Measurements from ENCODE around the gene UCHL5.

DNA sequence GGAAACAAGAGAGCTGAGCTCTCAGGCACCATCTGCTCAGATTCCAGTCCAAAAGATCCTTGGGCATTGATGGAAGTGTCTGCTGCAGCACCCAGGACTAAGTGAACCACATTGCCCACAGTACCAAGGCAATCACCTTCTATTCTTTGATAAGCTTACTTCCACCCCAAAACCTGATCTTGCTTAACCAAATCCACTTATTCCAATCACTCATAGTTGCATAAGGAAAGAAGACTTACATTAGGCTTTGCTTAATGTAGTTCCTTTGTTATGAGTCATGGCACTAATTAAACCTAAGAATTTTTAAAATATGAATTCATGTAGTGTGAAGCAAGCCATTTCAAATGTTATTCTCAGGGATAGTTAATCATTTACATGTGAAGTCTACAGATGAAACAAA, 84.5 kb downstream of the UCHL5 start:
- TF ChIP-seq, protein P1, sequence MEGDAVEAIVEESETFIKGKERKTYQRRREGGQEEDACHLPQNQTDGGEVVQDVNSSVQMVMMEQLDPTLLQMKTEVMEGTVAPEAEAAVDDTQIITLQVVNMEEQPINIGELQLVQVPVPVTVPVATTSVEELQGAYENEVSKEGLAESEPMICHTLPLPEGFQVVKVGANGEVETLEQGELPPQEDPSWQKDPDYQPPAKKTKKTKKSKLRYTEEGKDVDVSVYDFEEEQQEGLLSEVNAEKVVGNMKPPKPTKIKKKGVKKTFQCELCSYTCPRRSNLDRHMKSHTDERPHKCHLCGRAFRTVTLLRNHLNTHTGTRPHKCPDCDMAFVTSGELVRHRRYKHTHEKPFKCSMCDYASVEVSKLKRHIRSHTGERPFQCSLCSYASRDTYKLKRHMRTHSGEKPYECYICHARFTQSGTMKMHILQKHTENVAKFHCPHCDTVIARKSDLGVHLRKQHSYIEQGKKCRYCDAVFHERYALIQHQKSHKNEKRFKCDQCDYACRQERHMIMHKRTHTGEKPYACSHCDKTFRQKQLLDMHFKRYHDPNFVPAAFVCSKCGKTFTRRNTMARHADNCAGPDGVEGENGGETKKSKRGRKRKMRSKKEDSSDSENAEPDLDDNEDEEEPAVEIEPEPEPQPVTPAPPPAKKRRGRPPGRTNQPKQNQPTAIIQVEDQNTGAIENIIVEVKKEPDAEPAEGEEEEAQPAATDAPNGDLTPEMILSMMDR (IDR thresholded peaks at IDR 0.05): no peak
- TF ChIP-seq EZH2 (IDR thresholded peaks at IDR 0.05; ENCODE audit: borderline replicate concordance, insufficient read depth, low read depth, low read length, poor library complexity, severe bottlenecking): no peak
